HepG2 (cell line): ENCODE measurements around the gene NPHP4. TPM values are rescaled to one million over a fixed set of nuclear protein-coding genes. Genes with fewer than 3 reads are reported as not detected.
A peak's percentile ranks its signal among the peaks of the same experiment; 100 is the strongest.

Experiments
- CREB1 ChIP-seq, 2 experiments: fragments of 450-650 bp in 1 of 2; IDR thresholded peaks; 2 replicates each; pipeline ENCODE4 v1.6.1; 2016 to 2017; ENCODE audit warnings: control low read depth in 1 of 2, mild to moderate bottlenecking in 1 of 2, missing compliant biosample characterization in 1 of 2, missing genetic modification characterization in 1 of 2
- EEA1 ChIP-seq: sonication (generic); formaldehyde crosslinking; IDR thresholded peaks from 2 replicates; pipeline ENCODE4 v1.5.1; 2020; ENCODE audit warnings: mild to moderate bottlenecking, missing genetic modification reagents, borderline replicate concordance
- FOXA1 ChIP-seq, 2 experiments: fragments of 450-650 bp in 1 of 2; sonication (generic) in 1 of 2; formaldehyde crosslinking in 1 of 2; IDR thresholded peaks; 2 replicates each; pipeline versions ENCODE4 v1.4.0 to v1.6.1; 2016 to 2020; ENCODE audit warnings: missing genetic modification reagents in 1 of 2
- GFI1 ChIP-seq: sonication (generic); formaldehyde crosslinking; IDR thresholded peaks from 2 replicates; pipeline ENCODE4 v1.5.0; 2020; ENCODE audit warnings: missing genetic modification reagents, mild to moderate bottlenecking, borderline replicate concordance
- HNRNPH1 ChIP-seq: fragments of 200-400 bp; formaldehyde crosslinking; optimal IDR thresholded peaks from 2 replicates; pipeline ENCODE3; 2017; ENCODE audit warnings: mild to moderate bottlenecking, low read depth, low read length
- HNRNPUL1 ChIP-seq: fragments of 200-400 bp; formaldehyde crosslinking; IDR thresholded peaks from 2 replicates; pipeline ENCODE4 v1.6.1; 2017; ENCODE audit warnings: low read depth, mild to moderate bottlenecking, low read length, moderate library complexity
- MTF2 ChIP-seq: sonication (generic); formaldehyde crosslinking; IDR thresholded peaks from 2 replicates; pipeline ENCODE4 v1.5.0; 2020; ENCODE audit warnings: missing genetic modification reagents, borderline replicate concordance
- NFYC ChIP-seq: IDR thresholded peaks from 2 replicates; pipeline ENCODE4 v1.6.1; 2016; ENCODE audit warnings: missing genetic modification reagents, missing compliant biosample characterization
- NKX3-1 ChIP-seq: sonication (generic); formaldehyde crosslinking; IDR thresholded peaks from 2 replicates; pipeline ENCODE4 v1.5.0; 2020; ENCODE audit warnings: missing genetic modification reagents
- RORA ChIP-seq: sonication (generic); formaldehyde crosslinking; IDR thresholded peaks from 2 replicates; pipeline ENCODE4 v1.5.0; 2020; ENCODE audit warnings: mild to moderate bottlenecking, missing genetic modification reagents, moderate library complexity
- SIN3A ChIP-seq: IDR thresholded peaks from 2 replicates; pipeline ENCODE4 v1.6.1; 2011; ENCODE audit warnings: low read depth, mild to moderate bottlenecking, control low read depth, low read length, borderline replicate concordance
- SOX6 ChIP-seq, 2 experiments: fragments of 450-650 bp in 1 of 2; sonication (generic) in 1 of 2; formaldehyde crosslinking in 1 of 2; IDR thresholded peaks; 2 replicates each; pipeline versions ENCODE4 v1.4.0 to v1.6.1; 2017 to 2020; ENCODE audit warnings: antibody characterized with exemption in 1 of 2, mild to moderate bottlenecking in 1 of 2, missing genetic modification reagents in 1 of 2
- SP2 ChIP-seq: sonication (generic); formaldehyde crosslinking; IDR thresholded peaks from 2 replicates; pipeline ENCODE4 v1.5.1; 2020; ENCODE audit warnings: mild to moderate bottlenecking, missing genetic modification reagents
- TMF1 ChIP-seq: sonication (generic); formaldehyde crosslinking; IDR thresholded peaks from 2 replicates; pipeline ENCODE4 v1.8.1; 2022; ENCODE audit warnings: low read depth, missing genetic modification reagents
- XBP1 ChIP-seq: sonication (generic); formaldehyde crosslinking; IDR thresholded peaks from 2 replicates; pipeline ENCODE4 v1.5.0; 2020; ENCODE audit warnings: missing genetic modification reagents
- ZBTB20 ChIP-seq: sonication (generic); formaldehyde crosslinking; IDR thresholded peaks from 2 replicates; pipeline ENCODE4 v1.8.1; 2023; ENCODE audit warnings: missing genetic modification reagents, low read depth, mild to moderate bottlenecking, borderline replicate concordance
- ZFP41 ChIP-seq: sonication (generic); formaldehyde crosslinking; IDR thresholded peaks from 2 replicates; pipeline ENCODE4 v1.4.0; 2020; ENCODE audit warnings: mild to moderate bottlenecking, missing genetic modification reagents, borderline replicate concordance
- ZNF136 ChIP-seq: sonication (generic); formaldehyde crosslinking; IDR thresholded peaks from 2 replicates; pipeline ENCODE4 v1.8.1; 2022; ENCODE audit warnings: low read depth, mild to moderate bottlenecking, moderate library complexity, missing genetic modification reagents
- ZNF362 ChIP-seq: sonication (generic); formaldehyde crosslinking; IDR thresholded peaks from 2 replicates; pipeline ENCODE4 v1.4.0; 2020; ENCODE audit warnings: missing genetic modification reagents, mild to moderate bottlenecking, borderline replicate concordance
- ZNF572 ChIP-seq: sonication (generic); formaldehyde crosslinking; IDR thresholded peaks from 2 replicates; pipeline ENCODE4 v1.5.1; 2020; ENCODE audit warnings: mild to moderate bottlenecking, missing genetic modification reagents
- ZNF629 ChIP-seq: sonication (generic); formaldehyde crosslinking; conservative IDR thresholded peaks from 2 replicates; pipeline ENCODE4 v1.5.0; 2020; ENCODE audit warnings: missing genetic modification reagents
- ZNF790 ChIP-seq: sonication (generic); formaldehyde crosslinking; IDR thresholded peaks from 2 replicates; pipeline ENCODE4 v1.8.0; 2022; ENCODE audit warnings: missing genetic modification reagents, mild to moderate bottlenecking, borderline replicate concordance
- ZSCAN22 ChIP-seq: sonication (generic); formaldehyde crosslinking; IDR thresholded peaks from 2 replicates; pipeline ENCODE4 v1.4.0; 2020; ENCODE audit warnings: mild to moderate bottlenecking, missing genetic modification reagents
- polyA plus RNA-seq, 8 experiments: library from polyadenylated mRNA; depleted of rRNA in 3 of 8; stranded (reverse) in 7 of 8; unstranded in 1 of 8; fragments of >200 nt; fragmentation: Illumina TruSeq in 4 of 8; extraction: Trizol in 4 of 8; gene quantifications; 2 replicates each; pipeline versions ENCODE4 v1.2.1 to v1.2.3, GENCODE V29; 2011 to 2016; ENCODE audit warnings: low read depth in 4 of 8, missing spikeins in 1 of 8, mixed read lengths in 1 of 8; ENCODE audit not compliant: insufficient read depth in 1 of 8
- total RNA-seq, 5 experiments: library from RNA; depleted of rRNA; stranded (reverse); fragments of >200 nt; fragmentation: Illumina TruSeq; extraction: Trizol; gene quantifications; 2 replicates each; pipeline ENCODE4 v1.2.3, GENCODE V29; 2016; ENCODE audit warnings: low read depth in 1 of 5
- TF ChIP-seq, protein P1 (sequence below): sonication (generic); formaldehyde crosslinking; IDR thresholded peaks from 2 replicates; pipeline ENCODE4 v1.4.0; 2020; ENCODE audit warnings: missing genetic modification reagents
- TF ChIP-seq, protein P2 (sequence below): sonication (generic); formaldehyde crosslinking; IDR thresholded peaks from 2 replicates; pipeline ENCODE4 v1.8.0; 2022; ENCODE audit warnings: missing genetic modification reagents, mild to moderate bottlenecking, borderline replicate concordance

The NPHP4 gene
- total and polyA plus RNA-seq, 2 of the 13 experiments (the other 11 are each of a cell fraction or from before 2014, with no cell fraction given) = 4.4 to 6.8 TPM

GRCh38 chr1:5955479-5955977 lies 36.7 kb downstream of the NPHP4 start (continued):
- TF ChIP-seq, protein P1, sequence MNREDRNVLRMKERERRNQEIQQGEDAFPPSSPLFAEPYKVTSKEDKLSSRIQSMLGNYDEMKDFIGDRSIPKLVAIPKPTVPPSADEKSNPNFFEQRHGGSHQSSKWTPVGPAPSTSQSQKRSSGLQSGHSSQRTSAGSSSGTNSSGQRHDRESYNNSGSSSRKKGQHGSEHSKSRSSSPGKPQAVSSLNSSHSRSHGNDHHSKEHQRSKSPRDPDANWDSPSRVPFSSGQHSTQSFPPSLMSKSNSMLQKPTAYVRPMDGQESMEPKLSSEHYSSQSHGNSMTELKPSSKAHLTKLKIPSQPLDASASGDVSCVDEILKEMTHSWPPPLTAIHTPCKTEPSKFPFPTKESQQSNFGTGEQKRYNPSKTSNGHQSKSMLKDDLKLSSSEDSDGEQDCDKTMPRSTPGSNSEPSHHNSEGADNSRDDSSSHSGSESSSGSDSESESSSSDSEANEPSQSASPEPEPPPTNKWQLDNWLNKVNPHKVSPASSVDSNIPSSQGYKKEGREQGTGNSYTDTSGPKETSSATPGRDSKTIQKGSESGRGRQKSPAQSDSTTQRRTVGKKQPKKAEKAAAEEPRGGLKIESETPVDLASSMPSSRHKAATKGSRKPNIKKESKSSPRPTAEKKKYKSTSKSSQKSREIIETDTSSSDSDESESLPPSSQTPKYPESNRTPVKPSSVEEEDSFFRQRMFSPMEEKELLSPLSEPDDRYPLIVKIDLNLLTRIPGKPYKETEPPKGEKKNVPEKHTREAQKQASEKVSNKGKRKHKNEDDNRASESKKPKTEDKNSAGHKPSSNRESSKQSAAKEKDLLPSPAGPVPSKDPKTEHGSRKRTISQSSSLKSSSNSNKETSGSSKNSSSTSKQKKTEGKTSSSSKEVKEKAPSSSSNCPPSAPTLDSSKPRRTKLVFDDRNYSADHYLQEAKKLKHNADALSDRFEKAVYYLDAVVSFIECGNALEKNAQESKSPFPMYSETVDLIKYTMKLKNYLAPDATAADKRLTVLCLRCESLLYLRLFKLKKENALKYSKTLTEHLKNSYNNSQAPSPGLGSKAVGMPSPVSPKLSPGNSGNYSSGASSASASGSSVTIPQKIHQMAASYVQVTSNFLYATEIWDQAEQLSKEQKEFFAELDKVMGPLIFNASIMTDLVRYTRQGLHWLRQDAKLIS = no peak
- TF ChIP-seq ZNF362 (CRISPR knock-in tag) (no peak; the same call in 1 of the 2 replicates), RORA (CRISPR knock-in tag) (no peak), GFI1 (CRISPR knock-in tag) (peak; percentile 82), SP2 (CRISPR knock-in tag) (no peak), ZBTB20 (CRISPR knock-in tag) (peak; percentile 22; the same call in 1 of the 2 replicates), XBP1 (CRISPR knock-in tag) (no peak), MTF2 (CRISPR knock-in tag) (no peak), EEA1 (CRISPR knock-in tag) (no peak), ZNF136 (CRISPR knock-in tag) (no peak), ZSCAN22 (CRISPR knock-in tag) (no peak), NKX3-1 (CRISPR knock-in tag) (no peak), HNRNPH1 (no peak), HNRNPUL1 (no peak), SOX6 (IDR thresholded peaks at IDR 0.05) (no peak), SOX6 (CRISPR knock-in tag; IDR thresholded peaks at IDR 0.05) (peak; percentile 100), ZNF629 (CRISPR knock-in tag) (0 out of 2 replicates have a peak, but pooled peaks have one; percentile 22), SIN3A (no peak), ZNF790 (CRISPR knock-in tag) (no peak), FOXA1 (IDR thresholded peaks at IDR 0.05) (no peak), FOXA1 (CRISPR knock-in tag; IDR thresholded peaks at IDR 0.05) (peak; percentile 85), CREB1 (IDR thresholded peaks at IDR 0.05) (no peak), CREB1 (CRISPR knock-in tag; IDR thresholded peaks at IDR 0.05) (peak; percentile 86), ZNF572 (CRISPR knock-in tag) (no peak), TMF1 (no peak), NFYC (CRISPR knock-in tag) (no peak), ZFP41 (CRISPR knock-in tag) (no peak)
- TF ChIP-seq, protein P2, sequence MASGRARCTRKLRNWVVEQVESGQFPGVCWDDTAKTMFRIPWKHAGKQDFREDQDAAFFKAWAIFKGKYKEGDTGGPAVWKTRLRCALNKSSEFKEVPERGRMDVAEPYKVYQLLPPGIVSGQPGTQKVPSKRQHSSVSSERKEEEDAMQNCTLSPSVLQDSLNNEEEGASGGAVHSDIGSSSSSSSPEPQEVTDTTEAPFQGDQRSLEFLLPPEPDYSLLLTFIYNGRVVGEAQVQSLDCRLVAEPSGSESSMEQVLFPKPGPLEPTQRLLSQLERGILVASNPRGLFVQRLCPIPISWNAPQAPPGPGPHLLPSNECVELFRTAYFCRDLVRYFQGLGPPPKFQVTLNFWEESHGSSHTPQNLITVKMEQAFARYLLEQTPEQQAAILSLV (CRISPR knock-in tag) = no peak
